Measurements from ENCODE around the gene MAGEA4.

- TF ChIP-seq, protein P1, sequence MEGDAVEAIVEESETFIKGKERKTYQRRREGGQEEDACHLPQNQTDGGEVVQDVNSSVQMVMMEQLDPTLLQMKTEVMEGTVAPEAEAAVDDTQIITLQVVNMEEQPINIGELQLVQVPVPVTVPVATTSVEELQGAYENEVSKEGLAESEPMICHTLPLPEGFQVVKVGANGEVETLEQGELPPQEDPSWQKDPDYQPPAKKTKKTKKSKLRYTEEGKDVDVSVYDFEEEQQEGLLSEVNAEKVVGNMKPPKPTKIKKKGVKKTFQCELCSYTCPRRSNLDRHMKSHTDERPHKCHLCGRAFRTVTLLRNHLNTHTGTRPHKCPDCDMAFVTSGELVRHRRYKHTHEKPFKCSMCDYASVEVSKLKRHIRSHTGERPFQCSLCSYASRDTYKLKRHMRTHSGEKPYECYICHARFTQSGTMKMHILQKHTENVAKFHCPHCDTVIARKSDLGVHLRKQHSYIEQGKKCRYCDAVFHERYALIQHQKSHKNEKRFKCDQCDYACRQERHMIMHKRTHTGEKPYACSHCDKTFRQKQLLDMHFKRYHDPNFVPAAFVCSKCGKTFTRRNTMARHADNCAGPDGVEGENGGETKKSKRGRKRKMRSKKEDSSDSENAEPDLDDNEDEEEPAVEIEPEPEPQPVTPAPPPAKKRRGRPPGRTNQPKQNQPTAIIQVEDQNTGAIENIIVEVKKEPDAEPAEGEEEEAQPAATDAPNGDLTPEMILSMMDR (IDR thresholded peaks at IDR 0.05): no peak
- no peak for TF ChIP-seq POLR2AphosphoS5 (IDR thresholded peaks at IDR 0.05; ENCODE audit: insufficient read depth in 1 of 2, low read depth in 1 of 2)
Measured at GRCh38 chrX:151878574-151878973, 34.1 kb upstream of the MAGEA4 start.
